KOPT-K1 (cell line): ENCODE results near the gene INHA.

Source experiments
- H3K27ac ChIP-seq: fragments of 200-600 bp; sonication (generic); 2 replicates; pipeline ENCODE4 v1.5.1; 2016; ENCODE audit warnings: antibody characterized with exemption, mild to moderate bottlenecking, low read depth, low read length; ENCODE audit not compliant: poor library complexity, severe bottlenecking
- H3K36me3 ChIP-seq: fragments of 200-600 bp; sonication (generic); 2 replicates; pipeline ENCODE4 v1.5.1; 2017; ENCODE audit warnings: antibody characterized with exemption, mild to moderate bottlenecking, low read length, moderate library complexity; ENCODE audit not compliant: insufficient read depth
- H3K9me3 ChIP-seq: fragments of 200-600 bp; sonication (generic); 2 replicates; pipeline ENCODE4 v1.5.1; 2017; ENCODE audit warnings: antibody characterized with exemption, low read length, mild to moderate bottlenecking; ENCODE audit not compliant: insufficient read depth, poor library complexity, severe bottlenecking

Gene INHA

DNA sequence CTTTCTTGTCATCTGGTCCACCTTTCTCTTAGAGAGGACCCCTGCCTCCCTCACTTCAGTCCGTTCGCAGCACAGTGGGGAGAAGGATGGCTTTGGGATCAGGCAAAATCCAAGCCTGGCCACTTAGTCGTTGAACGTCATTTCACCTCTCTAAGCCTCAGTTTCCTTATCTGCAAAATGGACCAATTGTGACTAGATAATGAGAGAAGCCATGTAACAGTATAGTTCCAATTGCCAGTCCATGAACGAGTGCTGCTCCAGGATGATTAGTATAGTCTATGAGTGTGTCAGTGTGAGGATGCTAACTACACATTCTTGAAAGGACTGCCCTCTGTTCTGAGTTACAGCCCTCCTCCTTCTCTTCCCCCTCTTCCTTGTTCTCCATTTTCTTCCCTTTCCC lies 1.1 kb downstream of the INHA start:
- Histone ChIP-seq H3K27ac (no peak overlapping the region), H3K9me3 (no peaks in the 10 kb centered on the region), H3K36me3 (no peaks in the 10 kb centered on the region)

- H3K9me3 ChIP-seq: no peaks in the 10 kb centered on the region
- no peak overlapping the region for H3K27ac ChIP-seq
- no peaks in the 10 kb centered on the region for H3K36me3 ChIP-seq
These were observed 2.6 kb downstream of the INHA start for GRCh38 chr2:219574484-219575311.

- Histone ChIP-seq H3K27ac (no peak overlapping the region), H3K36me3 (no peaks in the 10 kb centered on the region), H3K9me3 (no peaks in the 10 kb centered on the region)
These were observed 3.7 kb downstream of the INHA start for GRCh38 chr2:219575566-219576504.

DNA sequence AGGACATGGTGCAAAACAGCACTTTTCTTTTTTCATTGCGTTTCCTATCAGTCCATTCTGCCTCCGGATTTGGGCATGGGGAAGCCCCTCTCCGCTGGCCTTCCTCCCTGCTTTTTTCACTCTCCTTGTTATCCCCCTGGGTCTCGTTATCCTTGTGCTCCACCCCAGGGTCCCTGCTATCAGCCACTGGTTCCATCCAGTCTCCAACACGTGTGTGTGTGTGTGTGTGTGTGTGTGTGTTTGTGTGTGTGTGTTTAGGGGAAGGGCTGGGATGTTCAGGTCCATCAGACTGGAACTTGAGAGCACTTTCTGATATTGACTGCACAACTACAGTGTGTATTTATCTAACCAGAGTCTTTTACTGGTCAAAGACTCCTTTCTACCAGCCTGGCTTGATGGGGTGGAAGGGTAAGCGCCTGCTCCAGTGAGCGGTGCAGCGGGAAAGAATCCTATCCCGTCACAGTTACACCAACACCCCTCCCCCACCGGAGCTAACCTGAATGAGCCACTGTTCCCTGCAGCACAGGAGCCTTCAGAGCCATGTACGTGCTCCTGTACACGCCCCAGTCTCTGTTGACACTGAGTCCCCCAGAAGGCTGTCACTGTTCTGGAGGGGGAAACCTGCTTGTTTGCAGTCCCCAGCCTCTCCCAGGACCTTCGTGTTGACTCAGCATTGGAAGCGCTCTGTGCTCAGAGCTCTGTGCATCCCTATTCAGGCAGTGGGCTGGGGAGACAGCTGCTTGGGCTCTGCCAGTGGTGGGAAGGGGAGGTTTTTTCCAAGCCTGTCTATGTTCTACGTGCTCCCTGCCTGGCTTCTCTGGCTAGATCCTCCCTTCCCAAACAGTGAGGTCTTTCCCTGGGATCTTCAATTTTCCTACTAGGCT lies 4.6 kb downstream of the INHA start:
- no peaks in the 10 kb centered on the region for H3K9me3 ChIP-seq
- no peaks in the 10 kb centered on the region for H3K36me3 ChIP-seq
- H3K27ac ChIP-seq: no peak overlapping the region

DNA sequence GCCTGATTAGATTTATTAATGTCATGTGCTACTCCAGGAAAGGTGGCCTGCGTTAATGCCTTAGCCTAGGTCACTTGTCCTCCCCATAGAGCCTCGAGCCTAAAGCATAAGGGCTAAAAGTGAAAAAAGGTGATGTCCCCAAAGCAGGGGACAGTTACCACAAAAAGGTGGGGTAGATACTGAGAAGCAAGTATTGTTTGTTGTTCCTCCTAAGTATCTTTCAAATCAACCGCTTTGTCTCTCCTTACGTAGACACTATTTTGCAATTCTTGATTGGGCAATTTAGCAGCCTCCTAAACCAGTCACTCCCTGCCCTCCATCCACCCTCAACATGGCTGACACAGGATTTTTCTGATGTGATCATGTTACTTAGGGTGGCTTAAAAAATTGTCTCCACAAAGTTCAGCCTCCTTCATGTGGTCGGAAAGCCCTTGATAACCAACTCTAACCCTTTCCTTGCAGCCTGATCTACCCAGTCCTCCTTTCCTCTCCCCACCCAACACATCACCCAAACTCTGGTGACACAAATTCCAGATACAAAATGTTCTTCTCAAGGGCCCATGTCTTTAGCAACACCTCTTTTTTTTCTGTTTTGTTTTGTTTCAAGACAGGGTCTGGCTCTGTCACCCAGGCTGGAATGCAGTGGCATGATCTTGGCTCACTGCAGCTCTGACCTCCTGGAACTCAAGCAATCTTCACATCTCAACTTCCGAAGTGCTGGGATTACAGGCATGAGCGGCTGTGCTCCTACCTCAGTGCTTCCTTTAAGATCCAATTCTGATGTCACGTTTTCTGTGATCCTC lies 6.9 kb downstream of the INHA start:
- Histone ChIP-seq H3K9me3 (no peaks in the 10 kb centered on the region), H3K36me3 (no peaks in the 10 kb centered on the region), H3K27ac (no peak overlapping the region)

GRCh38 chr2:219581346-219581745 lies 9.2 kb downstream of the INHA start:
- H3K27ac ChIP-seq: no peak overlapping the region
- H3K9me3 ChIP-seq: no peaks in the 10 kb centered on the region
- H3K36me3 ChIP-seq: no peaks in the 10 kb centered on the region

- Histone ChIP-seq H3K9me3 (no peaks in the 10 kb centered on the region), H3K27ac (no peak overlapping the region), H3K36me3 (no peaks in the 10 kb centered on the region)
These were observed 19.0 kb downstream of the INHA start for GRCh38 chr2:219591091-219591490.

GRCh38 chr2:219592736-219593135 lies 20.6 kb downstream of the INHA start:
- H3K36me3 ChIP-seq: no peaks in the 10 kb centered on the region
- no peaks in the 10 kb centered on the region for H3K9me3 ChIP-seq
- no peak overlapping the region for H3K27ac ChIP-seq

DNA sequence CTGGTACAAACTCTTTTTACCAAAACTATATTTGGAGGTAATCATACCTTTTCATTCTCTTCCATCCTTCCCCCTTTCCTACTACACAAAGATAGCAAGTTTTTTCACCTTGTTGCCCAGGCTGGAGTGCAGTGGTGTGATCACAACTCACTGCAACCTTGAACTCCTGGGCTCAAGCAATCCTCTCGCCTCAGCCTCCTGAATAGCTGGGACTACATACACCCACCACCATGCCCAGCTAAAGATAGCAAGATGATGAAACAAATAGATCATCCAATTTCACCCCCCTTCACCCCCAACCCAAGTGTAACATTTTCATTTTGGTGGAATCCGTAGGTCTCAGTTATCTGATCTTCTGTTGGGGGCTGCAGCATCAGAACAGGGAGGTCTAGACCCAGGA lies 21.0 kb downstream of the INHA start:
- Histone ChIP-seq H3K27ac (no peak overlapping the region), H3K9me3 (no peaks in the 10 kb centered on the region), H3K36me3 (no peaks in the 10 kb centered on the region)

- no peaks in the 10 kb centered on the region for H3K9me3 ChIP-seq
- no peak overlapping the region for H3K27ac ChIP-seq
- no peaks in the 10 kb centered on the region for H3K36me3 ChIP-seq
These were observed 23.1 kb downstream of the INHA start for GRCh38 chr2:219595256-219595655.

GRCh38 chr2:219596954-219597551 lies 24.9 kb downstream of the INHA start:
- H3K27ac ChIP-seq: peak overlapping the region; percentile 82
- peaks cover 9% of the 10 kb centered on the region; the same call in 1 of the 2 replicates for H3K36me3 ChIP-seq
- no peaks in the 10 kb centered on the region for H3K9me3 ChIP-seq

DNA sequence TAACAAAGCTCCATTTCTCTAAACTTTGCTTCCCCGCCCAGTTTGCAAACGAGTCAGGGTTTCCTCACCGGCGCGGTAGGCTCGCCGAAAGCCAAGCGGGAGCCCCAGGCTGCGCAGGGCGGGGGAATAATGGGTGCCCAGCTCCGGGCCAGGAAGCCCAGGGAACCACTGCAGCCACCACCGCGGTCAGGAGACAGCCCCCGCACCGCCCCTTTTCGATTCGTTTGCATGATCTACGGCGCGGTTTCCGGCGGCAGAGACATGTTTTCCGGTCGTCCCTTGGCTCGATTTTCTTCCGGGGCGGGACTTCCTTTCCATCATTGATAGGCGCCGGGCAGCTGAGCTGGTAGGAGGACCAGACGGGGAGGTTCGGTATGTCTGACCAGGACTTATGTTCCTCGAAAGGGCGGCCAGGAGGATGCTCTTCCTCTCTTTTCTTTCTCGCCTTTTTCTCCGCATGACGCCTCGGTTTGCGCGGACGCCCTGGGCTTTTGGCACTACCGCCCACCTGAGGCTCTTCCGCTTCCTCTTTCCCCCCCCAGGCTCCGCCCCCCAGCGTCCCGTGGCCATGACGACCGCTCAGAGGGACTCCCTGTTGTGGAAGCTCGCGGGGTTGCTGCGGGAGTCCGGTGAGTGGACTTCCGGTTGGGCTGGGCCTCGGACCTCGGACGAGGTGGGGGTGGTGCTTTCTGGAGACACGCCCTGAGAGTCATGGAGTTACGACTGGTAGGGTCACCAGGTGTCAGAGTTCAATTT lies 25.6 kb downstream of the INHA start, which contains the start of gene STK11IP:
STK11IP (plus strand) TSS at position 306 of the 756 bp plus-strand sequence; CDS start at position 569, 263 bp downstream.
- peak within 1 kb of the TSS; percentile 82 for H3K27ac ChIP-seq
- H3K36me3 ChIP-seq: peaks cover 16% of the 10 kb centered on the region; the same call in 1 of the 2 replicates
- H3K9me3 ChIP-seq: no peaks in the 10 kb centered on the region
